ENCODE data around the gene AIP. TPM values are rescaled to one million over a fixed set of nuclear protein-coding genes. Genes with fewer than 3 reads are reported as not detected.

The AIP gene
- total and polyA plus RNA-seq, 7 donors, result 25.3 to 71.5 (median 42.7) TPM

- Histone ChIP-seq H3K4me3 (no peak overlapping the region), H3K27ac (no peak overlapping the region), H3K27me3 (ENCODE audit: insufficient read depth in 3 of 3, low read length in 2 of 3) (no peaks in the 10 kb centered on the region), H3K36me3 (ENCODE audit: insufficient read depth in 1 of 2, low read depth in 1 of 2) (no peaks in the 10 kb centered on the region), H3K9me3 (no peaks in the 10 kb centered on the region), H3K4me1 (peaks cover 3% of the 10 kb centered on the region)
- no peak for TF ChIP-seq CTCF (IDR thresholded peaks at IDR 0.05)
- intact Hi-C loops (cut with DNase I), result no loop called here
- no peak for ATAC-seq
- WGBS, 3 donors, result 51 to 64% (median 58%) methylated on average over 9 of the region's 9 CpGs
- no peak for DNase-seq
Observed at GRCh38 chr11:67449116-67449844, 33.5 kb upstream of the AIP start.

- DNase-seq, result no peak
- intact Hi-C loops (cut with DNase I), result no loop called here
- no peaks in the 10 kb centered on the region for H3K36me3 ChIP-seq (ENCODE audit: insufficient read depth in 1 of 2, low read depth in 1 of 2)
Observed at GRCh38 chr11:67450796-67451657, 31.8 kb upstream of the AIP start.

GRCh38 chr11:67451658-67451976, 31.2 kb upstream of the AIP start:
- intact Hi-C loops (cut with DNase I), result no loop called here
- 88 to 92% (median 88%) methylated on average over 14 of the region's 14 CpGs for WGBS, 3 donors
- Histone ChIP-seq H3K4me3 (no peak overlapping the region), H3K4me1 (peaks cover 3% of the 10 kb centered on the region), H3K36me3 (ENCODE audit: insufficient read depth in 1 of 2, low read depth in 1 of 2) (no peaks in the 10 kb centered on the region), H3K27ac (no peak overlapping the region), H3K9me3 (no peaks in the 10 kb centered on the region), H3K27me3 (ENCODE audit: insufficient read depth in 3 of 3, low read length in 2 of 3) (no peaks in the 10 kb centered on the region)
- ATAC-seq, result peak in 1 of 4 donors; percentile 6
- no peak for TF ChIP-seq CTCF (IDR thresholded peaks at IDR 0.05)
- DNase-seq, result no peak

More at GRCh38 chr11:67450796-67451657, 31.8 kb upstream of the AIP start:
- Histone ChIP-seq H3K4me1 (peaks cover 3% of the 10 kb centered on the region), H3K27ac (no peak overlapping the region), H3K27me3 (ENCODE audit: insufficient read depth in 3 of 3, low read length in 2 of 3) (no peaks in the 10 kb centered on the region), H3K4me3 (no peak overlapping the region), H3K9me3 (no peaks in the 10 kb centered on the region)
- ATAC-seq, result no peak
- WGBS, 3 donors, result 87 to 90% (median 88%) methylated on average over 22 to 25 of the region's 25 CpGs
- TF ChIP-seq CTCF (IDR thresholded peaks at IDR 0.05), result no peak

- DNase-seq (peak; percentile 61 to 76), ATAC-seq (peak; percentile 73 to 81 (median 76))
- Histone ChIP-seq H3K27me3 (ENCODE audit: insufficient read depth in 3 of 3, low read length in 2 of 3) (no peaks in the 10 kb centered on the region), H3K36me3 (ENCODE audit: insufficient read depth in 1 of 2, low read depth in 1 of 2) (no peaks in the 10 kb centered on the region), H3K4me1 (peaks cover 3% of the 10 kb centered on the region), H3K27ac (peak within 1 kb of the TSS; percentile 51), H3K4me3 (peak within 1 kb of the TSS; percentile 58), H3K9me3 (no peaks in the 10 kb centered on the region)
- 28 to 31% (median 30%) methylated on average over 31 to 33 of the region's 33 CpGs for WGBS, 3 donors
- TF ChIP-seq CTCF (IDR thresholded peaks at IDR 0.05), result peak; percentile 38
- intact Hi-C loops (cut with DNase I), result no loop called here
Observed at GRCh38 chr11:67452141-67452952, 30.5 kb upstream of the AIP start, which contains the start of gene GPR152. TSS of gene GPR152 (minus strand) at chr11:67452729. CDS start at chr11:67452724, 5 bp downstream.
